GM21619 (cell line): ENCODE measurements around the gene NXNL1.
"Not testable (repeated sequence)": the region's sequence is repeated elsewhere in the genome, so short reads cannot be mapped to it uniquely, and the experiment has no call there.

Experiments used
- ATAC-seq: cut with Tn5 transposase; IDR thresholded peaks from one replicate; pipeline ENCODE4 v1.9.1; 2021; ENCODE audit not compliant: unreplicated experiment

Gene NXNL1

DNA sequence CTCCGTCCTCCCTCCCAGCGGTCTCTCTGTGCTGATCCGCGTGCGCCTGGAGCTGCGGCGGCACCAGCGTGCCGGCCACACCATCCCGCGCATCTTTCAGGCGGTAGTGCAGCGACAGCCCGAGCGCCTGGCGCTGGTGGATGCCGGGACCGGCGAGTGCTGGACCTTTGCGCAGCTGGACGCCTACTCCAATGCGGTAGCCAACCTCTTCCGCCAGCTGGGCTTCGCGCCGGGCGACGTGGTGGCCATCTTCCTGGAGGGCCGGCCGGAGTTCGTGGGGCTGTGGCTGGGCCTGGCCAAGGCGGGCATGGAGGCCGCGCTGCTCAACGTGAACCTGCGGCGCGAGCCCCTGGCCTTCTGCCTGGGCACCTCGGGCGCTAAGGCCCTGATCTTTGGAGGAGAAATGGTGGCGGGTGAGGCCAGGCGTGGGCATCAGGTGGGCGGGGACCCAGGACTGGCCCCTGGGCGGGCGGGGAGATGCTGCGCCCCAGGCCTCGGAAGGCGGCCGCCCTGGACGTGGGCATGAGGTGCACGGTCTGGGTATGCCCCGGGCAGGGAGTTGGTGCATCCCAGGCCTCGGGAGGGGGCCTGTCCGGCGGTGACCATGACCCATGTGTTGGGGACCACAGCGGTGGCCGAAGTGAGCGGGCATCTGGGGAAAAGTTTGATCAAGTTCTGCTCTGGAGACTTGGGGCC is 26.0 kb upstream of the NXNL1 start:
- no peak for ATAC-seq

DNA sequence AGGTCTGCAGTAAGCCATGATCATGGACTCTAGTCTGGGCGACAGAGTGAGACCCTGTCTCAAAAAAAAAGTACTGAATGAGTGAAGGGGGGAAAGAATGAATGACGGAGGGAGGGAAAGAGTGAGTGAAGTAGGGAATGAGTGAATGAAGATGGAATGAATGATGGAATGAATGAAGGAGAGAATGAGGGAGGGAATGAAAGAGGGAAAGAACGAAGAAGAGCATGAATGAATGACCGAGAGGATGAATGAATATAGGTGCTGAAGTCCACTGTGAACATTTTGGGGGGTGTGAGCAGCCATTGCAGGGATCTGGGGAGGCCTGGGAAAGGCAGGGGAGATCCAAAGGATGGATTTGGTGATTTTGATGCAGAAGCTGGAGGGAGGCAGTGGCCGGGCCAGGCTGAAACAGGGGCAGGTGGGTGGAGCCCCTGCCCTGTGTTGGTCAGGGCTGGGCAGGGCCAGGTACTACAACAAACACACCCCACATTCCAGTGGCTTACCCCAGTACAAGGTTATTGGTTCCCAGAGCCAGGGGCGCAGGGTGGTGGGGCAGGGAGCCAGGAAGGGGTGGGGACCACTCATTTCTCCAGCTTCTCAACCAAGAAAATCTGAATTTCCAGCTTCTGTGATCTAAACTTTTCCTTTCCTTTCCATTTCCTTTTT is 23.9 kb upstream of the NXNL1 start:
- ATAC-seq: no peak

DNA sequence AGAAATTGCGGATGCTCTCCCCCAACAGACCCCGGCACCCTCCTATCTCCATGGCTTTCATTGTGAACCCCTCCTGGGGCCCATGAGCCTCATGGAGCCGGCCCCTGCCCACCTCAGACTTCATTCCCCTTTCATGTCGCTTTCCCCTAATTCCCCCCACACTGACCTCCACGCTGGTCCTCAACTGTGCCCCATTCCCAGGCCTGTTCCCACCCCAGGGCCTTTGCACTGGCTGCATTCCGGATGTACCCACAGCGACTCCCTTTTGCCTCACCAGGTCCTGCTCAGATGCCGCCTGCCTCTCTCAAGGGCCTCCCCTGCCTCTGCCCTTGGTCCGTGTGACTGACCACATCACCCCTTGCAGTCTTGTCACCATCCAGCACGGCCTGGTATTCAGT is 22.9 kb upstream of the NXNL1 start:
- no peak for ATAC-seq

DNA sequence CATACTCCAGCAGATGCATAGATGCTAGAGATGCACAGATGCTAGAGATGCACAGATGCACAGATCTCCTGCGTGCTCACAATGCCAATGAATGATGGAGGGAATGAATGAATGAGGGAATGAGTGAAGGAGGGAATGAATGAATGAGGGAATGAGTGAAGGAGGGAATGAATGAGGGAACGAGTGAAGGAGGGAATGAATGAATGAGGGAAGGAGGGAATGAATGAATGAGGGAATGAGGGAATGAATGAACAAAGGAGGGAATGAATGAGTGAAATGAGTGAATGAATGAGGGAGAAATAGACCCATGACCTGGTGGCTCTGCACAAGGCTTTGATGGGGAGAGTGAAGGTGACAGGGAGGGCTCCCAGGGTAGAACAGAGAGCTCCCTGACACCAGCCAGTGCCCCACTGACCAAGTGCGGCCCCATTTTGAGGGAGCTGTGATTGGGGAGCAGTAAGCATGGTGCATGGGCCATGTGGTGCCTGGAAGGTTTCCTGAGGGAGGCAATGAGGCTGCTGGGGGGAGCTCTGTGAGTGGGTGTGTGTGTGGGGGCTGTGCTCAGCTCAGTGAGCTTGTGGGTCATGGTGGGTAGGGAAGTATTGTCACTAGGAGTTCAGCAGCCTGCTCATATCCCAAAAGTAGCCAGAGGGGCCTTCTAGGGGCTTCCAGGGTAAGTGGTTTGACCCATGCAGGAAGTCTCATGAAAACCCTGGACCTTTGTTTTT is 22.3 kb upstream of the NXNL1 start:
- ATAC-seq: no peak

DNA sequence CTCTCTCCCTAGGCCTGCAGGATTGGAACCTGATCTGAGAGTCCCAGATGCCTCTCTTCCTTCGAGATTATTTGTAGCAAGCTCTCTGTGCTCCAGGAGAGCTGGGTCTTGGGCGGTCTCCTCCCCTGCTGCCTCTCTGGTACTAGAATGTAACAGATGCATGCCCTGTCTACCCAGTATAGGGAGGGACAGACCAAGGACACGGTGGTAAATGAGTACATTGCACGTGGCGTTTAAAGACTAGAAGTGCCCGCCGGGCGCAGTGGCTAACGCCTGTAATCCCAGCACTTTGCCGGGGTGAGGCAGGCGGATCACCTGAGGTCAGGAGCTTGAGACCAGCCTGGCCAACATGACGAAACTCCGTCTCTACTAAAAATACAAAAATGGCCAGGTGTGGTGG is 21.3 kb upstream of the NXNL1 start:
- no peak for ATAC-seq

DNA sequence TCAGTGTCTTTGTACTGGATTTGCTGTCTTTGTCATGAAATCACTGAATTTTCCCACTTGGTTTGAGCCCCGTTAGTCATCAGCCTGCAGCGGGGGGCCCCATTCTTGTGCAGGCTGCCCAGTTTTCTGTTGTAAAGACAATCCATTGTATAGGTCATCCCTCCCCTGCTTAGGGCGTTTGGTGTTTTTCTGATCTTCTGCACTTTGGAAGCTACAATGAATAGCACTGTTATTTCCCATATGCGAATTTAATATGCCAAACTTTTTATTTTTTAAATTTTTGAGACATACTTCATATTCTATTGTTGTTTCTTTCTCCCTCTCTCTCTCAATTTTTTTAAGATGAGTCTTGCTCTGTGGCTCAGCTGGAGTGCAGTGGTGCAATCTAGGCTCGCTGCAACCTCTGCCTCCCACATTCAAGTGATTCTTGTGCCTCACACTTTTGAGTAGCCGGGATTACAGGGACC is 18.6 kb upstream of the NXNL1 start:
- no peak for ATAC-seq

DNA sequence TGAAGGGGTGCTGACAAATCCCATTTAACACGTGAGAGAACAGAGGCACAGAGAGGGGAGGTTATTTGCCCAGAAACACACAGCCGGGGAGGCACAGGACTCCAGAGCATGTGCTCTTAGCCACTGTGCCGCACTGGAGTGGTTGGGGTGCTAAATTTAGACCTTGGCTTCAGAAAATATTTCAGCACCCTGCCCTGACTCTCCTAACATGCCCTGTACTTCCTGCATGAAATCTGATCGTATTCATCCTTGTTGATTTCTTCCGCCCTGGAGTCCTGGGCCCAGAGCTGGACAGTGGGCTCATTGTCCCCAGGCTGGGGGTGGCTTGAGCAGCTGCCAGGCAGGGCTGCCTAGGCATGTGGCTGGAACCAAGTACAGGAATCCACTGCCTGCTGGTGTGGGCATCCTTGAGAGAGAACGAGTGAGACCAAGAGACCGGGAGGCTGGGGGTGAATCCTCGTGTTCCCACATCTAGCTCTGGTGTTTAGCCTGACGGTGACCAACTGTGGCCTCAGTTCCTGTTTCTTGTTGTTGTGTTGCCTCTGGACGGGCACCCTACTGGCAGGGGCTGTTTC is 14.9 kb upstream of the NXNL1 start:
- ATAC-seq: no peak

DNA sequence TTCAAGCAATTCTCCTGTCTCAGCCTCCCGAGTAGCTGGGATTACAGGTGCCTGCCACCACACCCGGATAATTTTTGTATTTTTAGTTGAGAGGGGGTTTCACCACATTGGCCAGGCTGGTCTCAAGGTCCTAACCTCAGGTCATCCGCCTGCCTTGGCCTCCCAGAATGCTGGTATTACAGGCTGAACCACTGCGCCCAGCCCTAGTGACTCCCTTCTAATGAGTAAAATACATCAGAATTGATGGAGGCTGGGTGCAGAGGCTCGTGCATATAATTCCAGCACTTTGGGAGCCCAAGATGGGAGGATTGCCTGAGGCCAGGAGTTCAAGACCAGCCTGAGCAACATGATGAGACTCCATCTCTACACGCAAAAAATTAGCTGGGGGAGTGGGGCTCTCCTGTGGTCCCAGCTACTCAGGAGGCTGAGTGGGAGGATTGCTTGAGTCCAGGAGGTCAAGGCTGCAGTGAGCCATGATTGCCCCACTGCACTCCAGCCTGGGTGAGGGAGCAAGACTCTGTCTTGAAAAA is 14.3 kb upstream of the NXNL1 start:
- ATAC-seq: not testable (repeated sequence)

DNA sequence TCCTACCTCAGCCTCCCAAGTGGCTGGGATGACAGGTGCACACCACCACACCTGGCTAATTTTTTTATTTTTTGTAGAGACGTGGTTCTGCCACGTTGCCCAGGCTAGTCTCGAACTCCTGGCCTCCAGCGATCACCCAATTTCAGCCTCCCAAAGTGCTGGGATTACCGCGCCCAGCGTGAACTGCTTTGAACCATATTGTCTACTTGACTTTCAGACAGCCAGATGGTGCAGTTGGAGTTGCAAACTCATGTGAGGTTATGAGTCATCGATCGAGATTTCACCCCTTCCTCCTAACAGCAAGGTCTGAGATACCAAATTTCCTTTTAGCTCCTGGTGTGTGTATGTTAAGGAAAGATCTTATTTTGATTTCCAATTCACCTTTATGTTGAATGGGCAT is 12.3 kb upstream of the NXNL1 start:
- no peak for ATAC-seq

DNA sequence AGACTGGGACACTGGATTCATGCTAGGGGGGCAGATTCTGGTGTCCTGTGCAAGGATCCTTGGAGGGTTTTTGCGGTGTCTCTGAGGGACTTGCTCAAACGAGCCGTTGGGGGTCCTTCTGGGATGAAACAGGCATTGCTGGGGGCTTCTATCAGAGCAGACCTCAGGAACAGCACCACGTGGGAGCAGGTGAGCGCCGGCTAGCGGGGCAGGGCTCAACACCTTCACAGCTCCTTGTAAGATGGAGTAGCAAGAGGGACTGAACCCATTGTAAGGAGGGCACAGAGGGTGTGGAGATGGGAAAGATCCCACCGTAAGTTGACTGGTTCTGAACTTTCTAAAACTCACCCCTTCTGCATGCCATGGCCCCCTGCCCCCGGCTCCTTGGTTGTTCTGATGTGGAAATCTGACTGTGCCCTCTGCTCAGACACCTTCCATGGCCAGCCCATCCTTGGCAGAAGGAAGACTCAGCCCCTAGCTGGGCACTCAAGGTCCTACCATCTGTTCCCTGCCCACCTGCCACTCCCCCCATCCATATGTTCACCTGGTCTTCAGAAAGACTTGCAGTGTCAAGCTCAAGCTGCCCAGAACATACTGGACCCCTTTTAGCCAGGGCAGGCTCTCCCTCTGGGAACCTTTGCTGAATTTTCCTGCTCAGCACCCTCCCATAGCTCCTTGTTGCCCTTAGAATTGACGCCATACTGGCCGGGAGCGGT is 10.8 kb upstream of the NXNL1 start:
- ATAC-seq: no peak

DNA sequence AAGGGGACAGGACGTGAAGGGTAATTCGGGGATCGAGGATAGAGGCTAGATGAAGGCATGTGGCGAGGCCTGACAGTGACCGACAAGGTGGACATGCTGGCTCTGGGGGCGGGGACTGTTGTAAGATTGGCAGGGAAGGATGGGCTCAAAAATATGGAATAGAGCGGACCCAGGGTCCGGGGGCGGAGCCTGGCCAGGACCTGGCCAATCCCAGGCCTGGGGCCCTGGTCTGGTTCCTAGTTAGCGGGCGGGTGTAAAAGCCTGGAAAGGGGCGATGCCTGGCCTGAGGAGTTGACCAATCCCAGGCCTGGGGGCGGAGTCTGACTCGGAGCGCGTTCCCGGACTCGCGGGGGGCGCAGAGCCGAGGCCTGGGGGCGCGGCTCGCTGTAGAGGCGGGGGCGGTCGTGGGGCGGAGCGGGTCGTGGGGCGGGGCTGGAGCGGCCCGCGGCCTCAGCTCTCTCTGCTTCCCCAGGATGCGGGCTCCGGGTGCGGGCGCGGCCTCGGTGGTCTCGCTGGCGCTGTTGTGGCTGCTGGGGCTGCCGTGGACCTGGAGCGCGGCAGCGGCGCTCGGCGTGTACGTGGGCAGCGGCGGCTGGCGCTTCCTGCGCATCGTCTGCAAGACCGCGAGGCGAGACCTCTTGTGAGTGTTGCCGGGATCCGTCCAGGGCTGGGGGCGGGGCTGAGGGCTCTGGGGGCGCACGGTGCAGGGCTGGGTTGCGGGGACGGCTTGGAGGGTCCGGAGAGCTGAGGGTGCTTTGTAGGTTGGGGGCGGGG is 9.5 kb upstream of the NXNL1 start, which contains the start of gene SLC27A1:
SLC27A1 (plus strand) TSS at position 457 of the 774 bp plus-strand sequence; CDS start at position 474, 17 bp downstream.
- peak; percentile 67 for ATAC-seq

DNA sequence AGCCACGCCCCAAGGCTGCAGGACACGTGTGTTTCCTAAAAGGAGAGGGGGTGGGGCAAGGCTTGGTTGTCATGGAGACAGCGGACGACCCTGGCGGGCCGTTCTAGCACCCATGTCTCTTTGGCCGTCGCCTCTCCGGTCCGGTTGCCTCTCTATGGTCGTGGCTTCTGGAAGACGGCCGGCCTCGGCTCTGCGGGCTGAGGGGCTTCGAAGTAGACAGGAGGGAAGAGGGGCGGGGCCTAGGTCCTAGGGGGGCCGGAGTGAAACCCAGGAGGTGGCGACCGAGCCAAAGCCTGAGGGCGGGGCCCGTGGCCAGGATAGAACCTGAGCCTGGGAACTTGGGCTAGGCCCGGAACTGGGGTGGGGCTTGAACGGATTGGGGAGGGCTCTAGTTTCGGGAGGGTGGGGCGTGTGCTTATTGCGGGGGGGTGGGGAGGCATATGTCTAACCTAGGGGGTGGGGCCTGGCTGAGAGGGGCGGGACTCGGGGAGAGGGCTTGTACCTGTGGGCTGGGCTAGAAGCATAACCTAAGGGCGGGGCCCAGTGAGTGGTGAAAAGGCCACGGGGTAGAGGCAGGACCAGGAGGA is 8.8 kb upstream of the NXNL1 start:
- peak; percentile 39 for ATAC-seq

DNA sequence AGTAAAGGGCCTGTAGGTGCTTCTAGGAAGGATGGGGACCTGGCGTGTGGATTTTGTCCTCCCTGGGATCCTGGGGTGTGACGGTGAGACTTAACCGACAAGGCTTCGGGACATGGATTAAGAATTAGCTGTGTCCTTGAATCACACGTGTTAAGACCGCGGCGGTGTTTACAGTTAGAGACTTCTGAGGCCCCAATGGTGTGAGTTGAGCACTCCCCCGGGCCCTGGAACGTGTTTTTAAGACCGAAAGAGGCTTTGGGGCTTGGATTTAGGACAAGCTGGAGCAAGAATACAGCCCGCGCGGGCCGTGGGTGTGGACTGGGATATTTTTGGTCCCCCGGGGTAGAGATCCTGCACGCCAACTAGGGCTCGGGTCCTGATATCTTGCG is 8.4 kb upstream of the NXNL1 start:
- ATAC-seq: no peak

DNA sequence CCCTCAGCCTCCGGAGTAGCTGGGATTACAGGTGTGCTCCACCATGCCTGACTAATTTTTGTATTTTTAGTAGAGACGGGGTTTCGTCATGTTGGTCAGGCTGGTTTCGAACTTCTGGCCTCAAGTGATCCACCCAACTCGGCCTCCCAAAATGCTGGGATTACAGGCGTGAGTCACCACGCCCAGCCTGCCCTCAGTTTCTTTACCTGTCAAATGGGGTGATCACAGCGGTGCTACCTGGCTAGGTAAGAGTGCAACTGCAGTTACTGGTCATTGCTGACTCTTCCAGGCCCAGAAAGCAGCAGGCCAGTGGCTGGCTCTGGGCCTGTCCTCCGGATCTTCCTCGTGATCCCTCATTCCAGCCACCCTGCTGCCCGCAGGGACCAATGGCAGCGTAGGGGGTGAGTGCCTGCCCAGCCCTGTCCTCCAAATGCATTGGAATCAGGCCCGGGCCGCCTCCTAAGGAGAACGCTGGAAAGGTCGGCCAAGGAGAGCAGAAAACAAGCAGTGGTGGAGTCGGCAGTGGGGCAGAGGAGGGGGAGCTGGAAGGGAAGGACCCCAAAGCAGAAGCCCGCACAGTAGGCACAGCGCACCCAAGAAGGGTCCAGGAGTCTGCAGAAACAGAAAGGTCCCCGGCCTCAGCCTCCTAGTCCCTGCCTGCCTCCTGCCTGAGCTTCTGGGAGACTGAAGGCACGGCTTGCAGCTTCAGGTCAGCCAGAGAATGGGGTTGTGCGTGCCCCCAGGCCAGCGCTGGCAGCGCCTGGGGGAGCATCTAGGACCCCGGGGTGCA is 7.8 kb upstream of the NXNL1 start:
- no peak for ATAC-seq

DNA sequence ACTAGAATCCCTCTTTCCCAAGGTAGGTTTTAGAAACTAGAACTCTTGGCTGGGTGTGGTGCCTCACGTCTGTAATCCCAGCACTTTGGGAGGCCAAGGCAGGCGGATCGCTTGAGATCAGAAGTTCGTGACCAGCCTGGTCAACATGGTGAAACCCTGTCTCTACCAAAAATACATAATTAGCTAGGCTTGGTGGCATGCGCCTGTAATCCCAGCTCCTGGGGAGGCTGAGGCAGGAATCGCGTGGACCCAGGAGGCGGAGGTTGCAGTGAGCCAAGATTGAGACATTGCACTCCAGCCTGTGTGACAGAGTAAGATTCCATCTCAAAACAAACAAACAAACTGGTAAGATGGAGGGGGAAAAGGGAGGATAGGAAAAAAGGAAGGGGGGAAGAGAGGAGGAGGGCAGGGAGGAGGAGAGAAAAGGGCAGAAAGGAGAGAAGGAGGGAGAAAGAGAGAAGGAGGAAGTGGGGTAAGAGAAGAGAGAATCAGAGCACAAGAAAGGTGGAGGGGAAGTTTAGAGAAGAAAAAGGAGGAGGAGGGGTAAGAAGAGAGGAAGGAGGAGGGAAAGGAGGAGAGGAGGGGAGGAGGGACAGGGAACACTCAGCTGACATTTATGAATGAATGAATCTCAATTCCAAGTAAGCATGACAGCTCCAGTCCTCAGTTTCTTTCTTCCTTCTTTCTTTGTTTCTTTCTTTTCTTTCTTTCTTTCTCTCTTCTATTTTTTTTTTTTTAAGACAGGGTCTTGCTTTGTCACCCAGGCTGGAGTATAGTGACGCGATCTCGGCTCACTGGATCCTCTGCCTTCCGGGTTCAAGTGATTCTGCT is 7.0 kb upstream of the NXNL1 start:
- no peak for ATAC-seq

DNA sequence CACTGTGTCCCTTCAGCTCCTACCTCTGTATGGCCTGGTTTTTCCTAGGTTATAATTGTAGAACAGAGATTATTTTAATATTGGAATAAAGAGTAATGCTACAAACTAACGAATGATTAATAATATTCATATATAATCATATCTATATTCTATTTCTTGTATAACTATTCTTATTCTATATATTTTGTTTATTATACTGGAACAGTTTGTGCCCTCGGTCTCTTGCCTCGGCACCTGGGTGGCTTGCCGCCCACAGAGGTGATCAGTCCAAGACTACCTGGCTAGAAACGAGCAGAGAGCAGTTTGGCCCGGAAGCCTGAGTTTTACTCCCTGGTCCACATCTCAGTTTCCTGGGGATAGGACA is 5.7 kb upstream of the NXNL1 start:
- no peak for ATAC-seq

DNA sequence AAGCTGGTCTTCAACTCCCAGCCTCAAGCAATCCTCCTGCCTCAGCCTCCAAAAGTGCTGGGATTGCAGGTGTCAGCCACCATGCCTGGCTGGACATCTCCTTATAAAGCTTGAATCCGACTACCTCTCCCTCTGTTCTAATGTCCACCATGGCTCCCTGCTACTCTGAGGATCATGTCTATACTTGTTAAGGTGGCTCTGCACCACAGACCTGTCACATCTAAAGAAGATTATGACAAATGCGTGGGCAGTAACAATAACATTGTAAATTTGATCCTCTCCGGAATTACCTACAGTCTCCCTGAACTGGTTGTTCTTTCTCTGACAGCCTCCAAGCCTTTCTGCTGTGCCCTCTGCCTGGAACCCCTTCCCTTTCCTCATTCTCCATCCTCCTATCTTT is 1.8 kb downstream of the NXNL1 start:
- no peak for ATAC-seq

DNA sequence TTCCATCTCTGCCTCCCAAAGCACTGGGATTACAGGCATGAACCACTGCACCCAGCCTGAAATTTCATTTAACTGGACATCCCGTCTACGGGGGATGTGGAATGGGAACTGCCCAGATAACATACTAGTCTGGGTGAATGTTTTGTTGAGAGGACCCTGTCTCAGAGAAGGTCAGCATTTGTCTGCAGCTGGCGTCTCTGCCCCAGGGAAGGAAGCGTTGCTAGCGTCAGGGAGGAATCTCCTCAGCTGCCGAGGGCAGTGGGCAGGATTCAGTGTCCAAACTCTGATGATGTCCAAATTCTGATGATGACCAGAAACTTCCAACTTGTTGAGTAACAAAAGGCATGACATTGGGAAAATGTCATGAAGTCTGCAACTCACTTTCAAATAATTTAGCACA is 3.1 kb downstream of the NXNL1 start:
- no peak for ATAC-seq
